HepG2 (cell line): ENCODE data around the gene RAB42. TPM values are rescaled to one million over a fixed set of nuclear protein-coding genes. Genes with fewer than 3 reads are reported as not detected.

Experiments used
- ATF2 ChIP-seq: sonication (generic); formaldehyde crosslinking; IDR thresholded peaks from 2 replicates; pipeline ENCODE4 v1.4.0; 2020; ENCODE audit warnings: missing genetic modification reagents
- EP300 ChIP-seq, 3 experiments: sonication (generic) in 1 of 3; formaldehyde crosslinking in 1 of 3; IDR thresholded peaks; 2 replicates each; pipeline versions ENCODE4 v1.5.1 to v1.6.1; 2011 to 2020; ENCODE audit warnings: low read depth in 2 of 3, low read length in 2 of 3, borderline replicate concordance in 1 of 3, improper control_type of control experiment in 1 of 3, mild to moderate bottlenecking in 1 of 3, missing genetic modification reagents in 1 of 3, moderate library complexity in 1 of 3
- JUNB ChIP-seq: sonication (generic); formaldehyde crosslinking; IDR thresholded peaks from 2 replicates; pipeline ENCODE4 v1.8.0; 2022; ENCODE audit warnings: missing genetic modification reagents, mild to moderate bottlenecking, borderline replicate concordance
- KDM2A ChIP-seq: sonication (generic); formaldehyde crosslinking; IDR thresholded peaks from 2 replicates; pipeline ENCODE4 v1.4.0; 2020; ENCODE audit warnings: low read depth, missing genetic modification reagents, borderline replicate concordance
- MATR3 ChIP-seq: sonication (generic); formaldehyde crosslinking; IDR thresholded peaks from 2 replicates; pipeline ENCODE4 v1.4.0; 2020; ENCODE audit warnings: missing genetic modification reagents
- RAD51 ChIP-seq: fragments of 450-650 bp; IDR thresholded peaks from 2 replicates; pipeline ENCODE4 v1.6.1; 2016; ENCODE audit warnings: borderline replicate concordance
- SCMH1 ChIP-seq: sonication (generic); formaldehyde crosslinking; IDR thresholded peaks from 2 replicates; pipeline ENCODE4 v1.9.0; 2021; ENCODE audit warnings: missing genetic modification reagents, mild to moderate bottlenecking, borderline replicate concordance
- TP53 ChIP-seq: sonication (generic); formaldehyde crosslinking; conservative IDR thresholded peaks from 2 replicates; pipeline ENCODE4 v1.4.0; 2020; ENCODE audit warnings: missing genetic modification reagents
- U2AF2 ChIP-seq: fragments of 200-400 bp; formaldehyde crosslinking; IDR thresholded peaks from 2 replicates; pipeline ENCODE4 v1.6.1; 2017; ENCODE audit warnings: low read depth, mild to moderate bottlenecking, low read length
- ZBED4 ChIP-seq: sonication (generic); formaldehyde crosslinking; IDR thresholded peaks from 2 replicates; pipeline ENCODE4 v1.4.0; 2020; ENCODE audit warnings: missing genetic modification reagents, borderline replicate concordance
- ZGPAT ChIP-seq: IDR thresholded peaks from 2 replicates; pipeline ENCODE4 v1.6.1; 2016; ENCODE audit warnings: mild to moderate bottlenecking
- ZNF18 ChIP-seq: sonication (generic); formaldehyde crosslinking; IDR thresholded peaks from 2 replicates; pipeline ENCODE4 v1.8.0; 2022; ENCODE audit warnings: mild to moderate bottlenecking, missing genetic modification reagents; ENCODE audit not compliant: insufficient replicate concordance
- ZNF512B ChIP-seq: sonication (generic); formaldehyde crosslinking; IDR thresholded peaks from 2 replicates; pipeline ENCODE4 v1.5.1; 2020; ENCODE audit warnings: missing genetic modification reagents, mild to moderate bottlenecking, borderline replicate concordance
- ZNF605 ChIP-seq: sonication (generic); formaldehyde crosslinking; IDR thresholded peaks from 2 replicates; pipeline ENCODE4 v1.8.0; 2022; ENCODE audit warnings: mild to moderate bottlenecking, missing genetic modification reagents
- ZNF782 ChIP-seq: sonication (generic); formaldehyde crosslinking; IDR thresholded peaks from 2 replicates; pipeline ENCODE4 v1.4.0; 2020; ENCODE audit warnings: missing genetic modification reagents, mild to moderate bottlenecking, borderline replicate concordance
- polyA plus RNA-seq, 8 experiments: library from polyadenylated mRNA; depleted of rRNA in 3 of 8; stranded (reverse) in 7 of 8; unstranded in 1 of 8; fragments of >200 nt; fragmentation: Illumina TruSeq in 4 of 8; extraction: Trizol in 4 of 8; gene quantifications; 2 replicates each; pipeline versions ENCODE4 v1.2.1 to v1.2.3, GENCODE V29; 2011 to 2016; ENCODE audit warnings: low read depth in 4 of 8, missing spikeins in 1 of 8, mixed read lengths in 1 of 8; ENCODE audit not compliant: insufficient read depth in 1 of 8
- total RNA-seq, 5 experiments: library from RNA; depleted of rRNA; stranded (reverse); fragments of >200 nt; fragmentation: Illumina TruSeq; extraction: Trizol; gene quantifications; 2 replicates each; pipeline ENCODE4 v1.2.3, GENCODE V29; 2016; ENCODE audit warnings: low read depth in 1 of 5

RAB42 gene
- total and polyA plus RNA-seq, 2 of the 13 experiments (the other 11 are each of a cell fraction or from before 2014, with no cell fraction given), result 10.4 to 166 TPM

- TF ChIP-seq MATR3, result no peak
- TF ChIP-seq JUNB (CRISPR knock-in tag), result no peak
- TF ChIP-seq ATF2 (CRISPR knock-in tag), result no peak
- TF ChIP-seq ZNF782, result no peak
- no peak for TF ChIP-seq ZNF605 (CRISPR knock-in tag)
- TF ChIP-seq EP300 (IDR thresholded peaks at IDR 0.05; ENCODE audit: low read depth in 2 of 2, low read length in 2 of 2), result no peak; a peak in 1 of 4 replicates
- 0 out of 2 replicates have a peak, but pooled peaks have one; percentile 8 for TF ChIP-seq EP300 (CRISPR knock-in tag; IDR thresholded peaks at IDR 0.05; ENCODE audit: borderline replicate concordance)
- no peak for TF ChIP-seq TP53 (CRISPR knock-in tag)
- no peak for TF ChIP-seq SCMH1
- TF ChIP-seq U2AF2, result no peak
- peak; percentile 76; the same call in 1 of the 2 replicates for TF ChIP-seq ZBED4 (CRISPR knock-in tag)
- TF ChIP-seq KDM2A (CRISPR knock-in tag), result peak; percentile 11; the same call in 1 of the 2 replicates
- no peak for TF ChIP-seq ZNF18 (CRISPR knock-in tag)
- no peak for TF ChIP-seq ZGPAT (CRISPR knock-in tag)
- no peak for TF ChIP-seq RAD51
- no peak for TF ChIP-seq ZNF512B (CRISPR knock-in tag)
These were observed 431 bp downstream of the RAB42 start (continued) for GRCh38 chr1:28592321-28593071.
